Neural progenitor cell (in vitro differentiated cells): ENCODE measurements around the gene PARP14. TPM values are rescaled to one million over a fixed set of nuclear protein-coding genes. Genes with fewer than 3 reads are reported as not detected.

Experiments
- DNase-seq: peaks from one replicate; pipeline ENCODE4 v3.0.0-alpha.2; 2016; ENCODE audit warnings: low spot score
- H2AFZ ChIP-seq: fragments of 200-600 bp; sonication (generic); replicated peaks from 2 replicates; pipeline ENCODE4 v1.6.1; 2016; ENCODE audit warnings: antibody characterized with exemption
- H3F3A ChIP-seq: fragments of 200-600 bp; sonication (generic); 2 replicates; pipeline ENCODE4 v1.6.1; 2016; ENCODE audit warnings: antibody characterized with exemption, low read depth
- H3K27ac ChIP-seq: fragments of 200-600 bp; sonication (generic); 2 replicates; pipeline ENCODE4 v1.5.1; 2016; ENCODE audit warnings: mild to moderate bottlenecking
- H3K27me3 ChIP-seq: fragments of 200-600 bp; sonication (generic); 2 replicates; pipeline ENCODE4 v1.6.1; 2016; ENCODE audit warnings: mild to moderate bottlenecking, moderate library complexity
- H3K36me3 ChIP-seq: fragments of 200-600 bp; sonication (generic); 2 replicates; pipeline ENCODE4 v1.5.1; 2016
- H3K4me1 ChIP-seq: fragments of 200-600 bp; sonication (generic); 2 replicates; pipeline ENCODE4 v1.6.1; 2016; ENCODE audit warnings: mixed run types
- H3K4me2 ChIP-seq: fragments of 200-600 bp; sonication (generic); 2 replicates; pipeline ENCODE4 v1.6.1; 2016
- H3K4me3 ChIP-seq: fragments of 200-600 bp; sonication (generic); 2 replicates; pipeline ENCODE4 v1.5.1; 2016
- H3K79me2 ChIP-seq: fragments of 200-600 bp; sonication (generic); 2 replicates; pipeline ENCODE4 v1.6.1; 2016; ENCODE audit warnings: low read depth
- H3K9ac ChIP-seq: fragments of 200-600 bp; sonication (generic); 2 replicates; pipeline ENCODE4 v1.6.1; 2016
- H3K9me3 ChIP-seq: fragments of 200-600 bp; sonication (generic); 2 replicates; pipeline ENCODE4 v1.5.1; 2016; ENCODE audit warnings: low read depth
- H4K20me1 ChIP-seq: fragments of 200-600 bp; sonication (generic); 2 replicates; pipeline ENCODE4 v1.6.1; 2016; ENCODE audit warnings: low read depth
- H3K27ac Mint-ChIP-seq: 3 replicates; pipeline ENCODE4 v1.8.0; 2021; ENCODE audit warnings: mixed read lengths
- H3K27me3 Mint-ChIP-seq: 2 replicates; pipeline ENCODE4 v1.8.0; 2022; ENCODE audit warnings: low read depth, mild to moderate bottlenecking, inconsistent platforms, moderate library complexity, mixed read lengths; ENCODE audit not compliant: insufficient read depth
- H3K36me3 Mint-ChIP-seq: 3 replicates; pipeline ENCODE4 v1.8.0; 2021; ENCODE audit warnings: mixed read lengths
- H3K4me1 Mint-ChIP-seq: 3 replicates; pipeline ENCODE4 v1.8.0; 2021; ENCODE audit warnings: mixed read lengths
- H3K4me3 Mint-ChIP-seq: 3 replicates; pipeline ENCODE4 v1.8.0; 2021; ENCODE audit warnings: mild to moderate bottlenecking, moderate library complexity, mixed read lengths
- H3K9me3 Mint-ChIP-seq: 3 replicates; pipeline ENCODE4 v1.8.0; 2020; ENCODE audit warnings: mixed read lengths
- CTCF ChIP-seq: fragments of 200-600 bp; sonication (generic); IDR thresholded peaks from 2 replicates; pipeline ENCODE4 v1.5.1; 2017; ENCODE audit warnings: antibody characterized with exemption, mild to moderate bottlenecking
- EZH2 ChIP-seq: fragments of 200-600 bp; sonication (generic); IDR thresholded peaks from 2 replicates; pipeline ENCODE4 v1.6.1; 2017; ENCODE audit warnings: antibody characterized with exemption, mild to moderate bottlenecking, moderate library complexity
- EZH2phosphoT487 ChIP-seq: fragments of 200-600 bp; sonication (generic); IDR thresholded peaks from 2 replicates; pipeline ENCODE4 v1.6.1; 2017; ENCODE audit warnings: antibody characterized with exemption
- total RNA-seq: library from RNA; depleted of rRNA; stranded (reverse); fragments of >200 nt; gene quantifications from 2 replicates; pipeline ENCODE4 v1.2.3, GENCODE V29; 2015; ENCODE audit warnings: low replicate concordance

Gene PARP14
- total RNA-seq, 1 donor from 2014 or later: 6.1 TPM

- H3K36me3 Mint-ChIP-seq: peaks cover 4% of the 10 kb centered on the region
- TF ChIP-seq EZH2phosphoT487 (no peak), CTCF (no peak), EZH2 (no peak)
- no peak overlapping the region for H3K4me3 ChIP-seq
- no peak overlapping the region for H3K9ac ChIP-seq
- H3K79me2 ChIP-seq: no peaks in the 10 kb centered on the region
- no peaks in the 10 kb centered on the region for H3K27me3 Mint-ChIP-seq
- no peak for DNase-seq
- H4K20me1 ChIP-seq: no peaks in the 10 kb centered on the region
- H3K27ac ChIP-seq: no peak overlapping the region
- H3K36me3 ChIP-seq: peaks cover 4% of the 10 kb centered on the region
- no peak overlapping the region for H3K27ac Mint-ChIP-seq
- no peaks in the 10 kb centered on the region for H3K4me1 ChIP-seq
- no peaks in the 10 kb centered on the region for H3K27me3 ChIP-seq
- H3K9me3 Mint-ChIP-seq: peaks cover 6% of the 10 kb centered on the region
- H3K4me1 Mint-ChIP-seq: no peaks in the 10 kb centered on the region
- no peak overlapping the region for H2AFZ ChIP-seq
- H3K4me2 ChIP-seq: no peak overlapping the region
- no peaks in the 10 kb centered on the region for H3K9me3 ChIP-seq
- no peak overlapping the region for H3K4me3 Mint-ChIP-seq
- H3F3A ChIP-seq: peaks cover 4% of the 10 kb centered on the region
These were observed 96.2 kb downstream of the PARP14 start for GRCh38 chr3:122776675-122777468.

- no peaks in the 10 kb centered on the region for H3K4me1 ChIP-seq
- H3K9ac ChIP-seq: no peak overlapping the region
- no peak overlapping the region for H3K27ac Mint-ChIP-seq
- no peak overlapping the region for H2AFZ ChIP-seq
- no peaks in the 10 kb centered on the region for H3K4me1 Mint-ChIP-seq
- H3K36me3 Mint-ChIP-seq: peaks cover 6% of the 10 kb centered on the region
- H3K27me3 ChIP-seq: no peaks in the 10 kb centered on the region
- no peak overlapping the region for H3K4me3 ChIP-seq
- TF ChIP-seq EZH2: no peak
- TF ChIP-seq EZH2phosphoT487: no peak
- TF ChIP-seq CTCF: no peak
- no peak overlapping the region for H3K4me2 ChIP-seq
- no peaks in the 10 kb centered on the region for H3K9me3 ChIP-seq
- peaks cover 6% of the 10 kb centered on the region for H3K9me3 Mint-ChIP-seq
- no peaks in the 10 kb centered on the region for H4K20me1 ChIP-seq
- H3K27ac ChIP-seq: no peak overlapping the region
- no peaks in the 10 kb centered on the region for H3K79me2 ChIP-seq
- H3F3A ChIP-seq: peaks cover 4% of the 10 kb centered on the region
- H3K4me3 Mint-ChIP-seq: no peak overlapping the region
- no peak for DNase-seq
- H3K36me3 ChIP-seq: peaks cover 6% of the 10 kb centered on the region
- H3K27me3 Mint-ChIP-seq: no peaks in the 10 kb centered on the region
These were observed 96.9 kb downstream of the PARP14 start for GRCh38 chr3:122777563-122777962.

Other genes with a start within 250 kb of the PARP14 start
- gene KPNA1, start 165.9 kb upstream of the PARP14 start, total RNA-seq: 36.9 and 37.1 TPM in 2 replicates
- 1.0 and 1.2 TPM in 2 replicates for gene PARP9, start 116.5 kb upstream of the PARP14 start, total RNA-seq
- gene DTX3L, start 116.5 kb upstream of the PARP14 start, total RNA-seq: 2.2 and 3.2 TPM in 2 replicates
- gene PARP15, start 103.2 kb upstream of the PARP14 start, total RNA-seq: 0.06 TPM in 1 of 2 replicates, not detected in the other
- gene HSPBAP1, start 113.0 kb downstream of the PARP14 start, total RNA-seq: 11.1 and 15.0 TPM in 2 replicates
- 20.9 and 21.6 TPM in 2 replicates for gene SLC49A4, start 114.2 kb downstream of the PARP14 start, total RNA-seq